GM11168 (cell line): Measurements from ENCODE around the gene CD44.

ENCODE experiments used
- in situ Hi-C: fragments of 300-500 bp; cut with MboI; formaldehyde crosslinking; loops from one replicate; pipeline ENCODE4 v1.12.0; 2022; ENCODE audit warnings: low sequenced_read_pairs; ENCODE audit not compliant: unreplicated experiment

The CD44 gene

DNA sequence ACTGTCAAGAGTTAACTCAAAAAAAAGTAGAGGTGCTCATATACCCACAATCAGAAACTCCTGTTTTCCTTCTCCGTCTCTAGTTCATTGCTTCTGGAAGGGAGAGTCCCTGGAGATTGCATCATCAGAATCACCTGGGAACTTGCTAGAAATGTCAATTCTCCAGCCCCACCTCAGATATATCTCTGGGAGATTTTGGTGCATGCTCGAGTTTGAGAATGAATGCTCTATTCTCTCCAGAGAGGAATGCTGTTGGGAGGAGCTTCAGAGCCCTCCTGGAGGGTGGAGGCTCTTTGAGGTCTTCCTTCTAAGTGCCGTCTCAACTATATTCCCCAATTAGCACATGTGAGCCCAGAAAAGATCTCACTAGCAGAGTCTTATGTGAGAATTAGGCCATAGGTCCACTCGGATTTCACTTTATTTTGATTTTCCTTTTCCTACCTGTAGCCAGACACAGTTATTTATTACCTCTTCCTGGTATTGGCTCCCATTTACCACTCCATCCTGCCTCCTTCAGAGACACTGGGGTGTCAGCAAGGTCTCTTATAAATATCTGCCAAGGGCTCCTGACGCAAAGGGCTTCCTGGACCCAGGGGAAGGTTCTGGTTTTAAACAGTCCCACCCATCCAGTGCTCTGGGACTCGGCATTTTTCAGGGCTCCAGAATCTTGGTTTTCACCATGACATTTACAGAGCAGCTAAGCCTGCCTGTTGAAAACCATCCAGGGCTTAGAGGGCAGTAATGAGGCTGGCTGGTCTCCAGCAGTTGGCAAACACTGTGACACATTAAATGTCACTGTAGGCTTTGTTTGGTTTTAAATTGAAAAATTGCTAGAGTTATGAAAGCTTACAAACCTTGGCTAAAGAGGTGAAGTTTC lies 136.2 kb downstream of the CD44 start:
- in situ Hi-C loops, result no loop called here

DNA sequence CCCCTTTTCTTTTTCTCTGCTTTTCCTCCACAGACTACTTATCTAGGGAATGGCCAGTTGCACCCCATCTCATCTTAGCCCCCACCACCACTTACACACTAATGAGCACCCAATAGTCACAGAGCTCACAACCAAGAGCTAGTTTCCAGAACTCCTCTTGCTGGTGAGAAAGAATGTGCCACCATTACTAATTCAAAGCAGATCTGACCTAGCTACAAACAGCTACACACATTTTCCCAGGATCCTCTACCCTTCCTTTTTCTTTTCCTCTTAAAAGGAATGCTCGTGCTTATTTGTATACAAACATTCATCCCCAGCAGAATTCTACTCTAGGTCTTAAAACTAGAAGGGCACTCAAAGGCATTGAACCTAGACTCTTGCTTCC lies 136.8 kb downstream of the CD44 start:
- in situ Hi-C loops, result no loop called here

DNA sequence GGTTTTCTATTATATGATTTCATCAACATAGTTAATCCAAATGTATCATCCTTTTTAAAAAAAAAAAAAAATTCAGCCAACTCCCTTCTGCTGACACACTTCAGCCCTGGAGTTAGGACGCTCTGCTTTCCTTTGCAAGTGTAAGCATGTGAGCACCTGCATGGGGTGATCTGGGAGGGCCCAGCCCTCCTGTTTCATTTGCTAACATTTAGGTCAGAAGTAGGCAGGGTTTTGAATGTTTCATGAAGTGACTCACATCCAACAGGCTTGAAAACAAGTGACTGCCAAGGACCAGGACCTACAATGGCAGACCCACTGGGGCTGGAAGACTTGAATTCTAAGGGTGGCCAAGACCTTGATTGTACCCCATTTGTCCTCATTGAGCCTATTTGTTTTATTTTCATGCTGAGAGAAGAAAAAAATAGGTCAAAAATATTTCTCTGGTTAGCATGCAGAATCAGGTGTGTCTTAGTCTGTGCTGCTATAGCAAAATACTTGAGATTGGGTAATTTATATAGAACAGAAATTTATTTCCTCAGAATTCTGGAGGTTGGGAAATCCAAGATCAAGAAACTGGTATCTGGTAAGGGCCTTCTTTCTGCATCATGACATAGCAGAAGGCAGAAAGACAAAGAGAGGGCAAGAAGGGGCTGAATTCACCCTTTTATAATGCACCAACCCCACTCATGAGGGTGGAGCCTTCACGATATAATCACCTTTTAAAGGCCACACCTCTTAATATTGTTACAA lies 137.6 kb downstream of the CD44 start:
- in situ Hi-C loops, result no loop called here

DNA sequence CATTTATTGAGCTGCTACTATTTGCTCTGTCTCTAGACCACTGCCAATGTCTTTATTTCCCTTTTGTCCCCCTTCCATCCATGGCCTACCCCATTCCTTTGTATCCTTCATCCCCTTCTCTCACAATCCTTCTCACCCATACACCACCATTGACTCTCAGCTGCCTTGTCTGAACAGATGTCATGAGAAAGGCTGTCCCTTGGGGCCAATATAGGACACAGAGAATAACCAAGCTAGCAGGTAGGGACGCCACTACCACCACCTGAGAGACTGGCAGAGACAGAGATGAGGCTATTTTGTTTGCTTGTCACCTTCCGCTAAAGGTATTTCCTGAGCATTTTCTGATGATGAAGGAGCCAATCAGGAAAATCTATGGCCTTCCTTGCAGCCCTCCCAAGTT lies 138.9 kb downstream of the CD44 start:
- in situ Hi-C loops, result no loop called here

DNA sequence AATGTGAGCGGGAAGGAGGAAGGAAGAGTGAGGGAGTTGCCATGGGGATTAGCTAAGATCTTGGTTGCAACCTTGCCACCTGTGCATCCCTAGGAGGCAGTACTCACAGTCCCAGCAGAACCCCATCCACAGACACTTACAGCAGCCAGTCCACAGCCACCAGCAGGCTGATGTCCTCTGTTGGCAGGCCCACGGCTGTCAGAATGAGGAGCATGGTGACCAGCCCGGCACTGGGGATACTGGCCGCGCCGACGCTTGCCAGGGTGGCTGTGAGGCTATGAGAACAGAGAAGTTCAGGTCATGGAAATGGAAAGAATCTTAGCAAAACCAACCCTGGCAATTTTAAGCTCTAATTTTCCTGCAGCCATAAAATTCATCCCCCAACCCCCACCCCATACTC lies 141.8 kb downstream of the CD44 start:
- in situ Hi-C loops, result no loop called here

DNA sequence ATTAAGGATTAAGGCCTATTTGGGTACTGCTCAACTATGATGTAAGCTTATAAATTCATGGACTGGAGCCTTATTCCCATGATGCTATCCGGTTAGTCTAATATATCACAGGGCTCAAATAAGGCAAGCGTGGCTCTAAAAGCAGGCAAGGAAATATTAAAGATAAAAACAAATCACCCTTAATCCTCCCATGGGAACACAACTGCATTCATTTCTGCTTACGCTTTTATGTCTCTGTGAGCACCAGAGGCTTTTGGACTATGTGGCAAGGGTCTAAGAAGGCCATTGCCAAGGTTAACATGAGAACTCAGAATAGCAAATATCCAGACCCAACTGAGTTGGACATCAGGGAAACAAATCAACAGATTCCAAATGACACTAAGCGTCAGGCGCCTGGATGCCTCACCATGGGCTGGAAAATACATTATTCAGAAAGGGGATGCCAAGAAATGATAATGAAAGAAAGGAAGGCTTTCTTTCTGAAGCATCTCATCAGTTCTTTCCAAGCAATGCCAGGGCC lies 142.3 kb downstream of the CD44 start:
- in situ Hi-C loops, result no loop called here
